Muscle layer of duodenum (tissue), 2 donors: ENCODE measurements around the gene ZNF839.
A peak's percentile ranks its signal among the peaks of the same experiment; 100 is the strongest.
"Not testable (repeated sequence)": the region's sequence is repeated elsewhere in the genome, so short reads cannot be mapped to it uniquely, and the experiment has no call there.

ENCODE experiments used
- H3K27ac ChIP-seq: one replicate; pipeline ENCODE4 v1.7.0; 2013; ENCODE audit warnings: mild to moderate bottlenecking, low read length
- H3K27me3 ChIP-seq: one replicate; pipeline ENCODE4 v1.7.0; 2013; ENCODE audit warnings: low read depth, mild to moderate bottlenecking, control low read depth, low read length
- H3K36me3 ChIP-seq, 2 donors: one replicate each; pipeline ENCODE4 v1.7.0; 2013; ENCODE audit warnings: low read length in 2 of 2, control low read depth in 1 of 2, mild to moderate bottlenecking in 1 of 2; ENCODE audit not compliant: insufficient read depth in 2 of 2, control insufficient read depth in 1 of 2
- H3K4me1 ChIP-seq, 2 donors: one replicate each; pipeline ENCODE4 v1.7.0; 2013; ENCODE audit warnings: low read length in 2 of 2, mild to moderate bottlenecking in 2 of 2, control low read depth in 1 of 2, moderate library complexity in 1 of 2; ENCODE audit not compliant: insufficient read depth in 2 of 2, control insufficient read depth in 1 of 2
- H3K4me3 ChIP-seq, 2 donors: one replicate each; pipeline ENCODE4 v1.7.0; 2013; ENCODE audit warnings: low read length in 2 of 2, low read depth in 1 of 2, mild to moderate bottlenecking in 1 of 2
- H3K9me3 ChIP-seq, 2 donors: one replicate each; pipeline ENCODE4 v1.7.0; 2013; ENCODE audit warnings: low read length in 2 of 2, control low read depth in 1 of 2, mild to moderate bottlenecking in 1 of 2; ENCODE audit not compliant: control insufficient read depth in 1 of 2
- donor health status: healthy.

ZNF839 gene

GRCh38 chr14:102285106-102285505 is 34.4 kb upstream of the ZNF839 start:
- Histone ChIP-seq H3K9me3 (no peaks in the 10 kb centered on the region), H3K36me3 (peaks cover 0 to 12% of the 10 kb centered on the region in 2 donors)

GRCh38 chr14:102288139-102288538 is 31.4 kb upstream of the ZNF839 start:
- Histone ChIP-seq H3K4me3 (no peak overlapping the region), H3K4me1 (no peaks in the 10 kb centered on the region), H3K27me3 (no peaks in the 10 kb centered on the region), H3K36me3 (no peaks in the 10 kb centered on the region), H3K27ac (no peak overlapping the region), H3K9me3 (no peaks in the 10 kb centered on the region)

More at GRCh38 chr14:102285106-102285505, 34.4 kb upstream of the ZNF839 start:
- Histone ChIP-seq H3K27ac (no peak overlapping the region), H3K4me1 (no peaks in the 10 kb centered on the region), H3K27me3 (no peaks in the 10 kb centered on the region), H3K4me3 (no peak overlapping the region)

DNA sequence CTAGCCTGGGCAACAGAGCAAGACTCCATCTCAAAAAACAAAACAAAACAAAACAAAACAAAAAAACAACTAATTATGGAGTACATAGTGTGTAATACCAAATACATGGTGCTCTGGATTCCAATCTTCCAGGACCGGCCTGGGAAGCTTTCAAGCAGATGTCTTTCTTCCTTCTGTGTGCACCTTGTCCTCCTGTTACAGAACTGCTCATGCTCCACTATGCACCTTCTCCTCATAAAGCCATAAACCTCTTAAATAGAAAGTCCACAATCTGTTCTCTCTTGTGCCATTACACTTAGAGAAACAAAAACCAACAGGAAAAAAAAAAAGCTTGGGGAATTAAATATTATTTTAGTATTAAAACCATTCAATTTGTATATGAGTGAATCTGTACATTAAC is 27.1 kb upstream of the ZNF839 start:
- Histone ChIP-seq H3K27me3 (no peaks in the 10 kb centered on the region), H3K36me3 (no peaks in the 10 kb centered on the region), H3K4me3 (no peak overlapping the region), H3K9me3 (no peaks in the 10 kb centered on the region), H3K4me1 (peaks cover 0 to 12% of the 10 kb centered on the region in 2 donors), H3K27ac (no peak overlapping the region)

GRCh38 chr14:102293781-102294180 is 25.8 kb upstream of the ZNF839 start:
- H3K4me3 ChIP-seq, result no peak overlapping the region
- H3K27me3 ChIP-seq, result no peaks in the 10 kb centered on the region
- H3K9me3 ChIP-seq, result no peaks in the 10 kb centered on the region
- no peaks in the 10 kb centered on the region for H3K36me3 ChIP-seq
- H3K27ac ChIP-seq, result no peak overlapping the region
- peaks cover 0 to 12% of the 10 kb centered on the region in 2 donors for H3K4me1 ChIP-seq

- H3K4me3 ChIP-seq, result no peak overlapping the region
- H3K9me3 ChIP-seq, result no peaks in the 10 kb centered on the region
- peaks cover 0 to 12% of the 10 kb centered on the region in 2 donors for H3K4me1 ChIP-seq
- H3K27ac ChIP-seq, result peak overlapping the region; percentile 1
- H3K36me3 ChIP-seq, result no peaks in the 10 kb centered on the region
- no peaks in the 10 kb centered on the region for H3K27me3 ChIP-seq
Observed at GRCh38 chr14:102295270-102295669, 24.3 kb upstream of the ZNF839 start.

GRCh38 chr14:102297436-102298170 is 21.9 kb upstream of the ZNF839 start:
- Histone ChIP-seq H3K4me3 (no peak overlapping the region), H3K9me3 (no peaks in the 10 kb centered on the region), H3K27ac (no peak overlapping the region), H3K36me3 (no peaks in the 10 kb centered on the region), H3K27me3 (no peaks in the 10 kb centered on the region), H3K4me1 (peaks cover 0 to 12% of the 10 kb centered on the region in 2 donors)

- not testable (repeated sequence) for H3K27me3 ChIP-seq, H3K36me3 ChIP-seq, H3K27ac ChIP-seq, H3K9me3 ChIP-seq, H3K4me3 ChIP-seq
- H3K4me1 ChIP-seq, result peaks cover 0 to 12% of the 10 kb centered on the region in 2 donors
Observed at GRCh38 chr14:102298303-102299070, 21.1 kb upstream of the ZNF839 start.

DNA sequence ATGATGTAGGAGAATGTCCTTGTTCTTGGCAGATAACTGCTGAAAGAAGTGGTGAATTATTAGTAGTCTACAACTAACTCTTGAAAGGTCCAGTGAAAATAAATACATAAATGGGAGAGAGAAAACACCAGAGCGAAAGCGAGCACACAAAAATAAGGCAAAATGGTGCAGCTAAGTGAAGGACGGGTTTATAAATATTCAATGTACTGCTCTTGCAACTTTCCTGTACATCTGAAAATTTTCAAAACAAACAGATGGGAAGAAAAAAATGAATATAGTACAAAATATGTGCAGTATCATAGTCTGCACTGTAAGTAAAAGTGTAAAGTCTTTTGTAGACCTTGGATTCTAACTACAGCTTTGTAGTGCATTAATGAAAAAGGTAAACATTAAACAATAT is 15.9 kb upstream of the ZNF839 start:
- Histone ChIP-seq H3K4me3 (no peak overlapping the region), H3K4me1 (peaks cover 0 to 6% of the 10 kb centered on the region in 2 donors), H3K27me3 (no peaks in the 10 kb centered on the region), H3K36me3 (no peaks in the 10 kb centered on the region), H3K27ac (no peak overlapping the region), H3K9me3 (no peaks in the 10 kb centered on the region)

- Histone ChIP-seq H3K27me3 (no peaks in the 10 kb centered on the region), H3K4me1 (peaks cover 0 to 6% of the 10 kb centered on the region in 2 donors), H3K36me3 (no peaks in the 10 kb centered on the region), H3K9me3 (no peaks in the 10 kb centered on the region), H3K4me3 (peak within 1 kb of the TSS; percentile 91 to 97), H3K27ac (no peak within 1 kb of the TSS)
Observed at GRCh38 chr14:102304611-102305506, 14.7 kb upstream of the ZNF839 start, which contains the start of gene MOK. TSS of gene MOK (minus strand) at chr14:102305164. CDS start at chr14:102304968, 196 bp downstream.

GRCh38 chr14:102314242-102315011 is 5.1 kb upstream of the ZNF839 start:
- no peaks in the 10 kb centered on the region for H3K9me3 ChIP-seq
- H3K36me3 ChIP-seq, result no peaks in the 10 kb centered on the region
- peak overlapping the region; percentile 45 for H3K27ac ChIP-seq
- H3K27me3 ChIP-seq, result no peaks in the 10 kb centered on the region
- H3K4me1 ChIP-seq, result peaks cover 6 to 25% of the 10 kb centered on the region in 2 donors
- H3K4me3 ChIP-seq, result peak overlapping the region; percentile 68 to 76
